Immature natural killer cell (primary cell): Measurements from ENCODE around the gene NLRC5. TPM values are rescaled to one million over a fixed set of nuclear protein-coding genes. Genes with fewer than 3 reads are reported as not detected.
"Not testable (repeated sequence)": the region's sequence is repeated elsewhere in the genome, so short reads cannot be mapped to it uniquely, and the experiment has no call there.

Experiments
- DNase-seq, 3 donors: peaks; one replicate each; pipeline ENCODE4 v3.0.0; 2022; ENCODE audit warnings: mixed read lengths in 1 of 3
- H3K27ac Mint-ChIP-seq, 6 donors: one replicate each; pipeline ENCODE4 v1.8.0; 2020; ENCODE audit warnings: mixed read lengths in 6 of 6, mild to moderate bottlenecking in 5 of 6, inconsistent platforms in 4 of 6, moderate library complexity in 3 of 6
- H3K27me3 Mint-ChIP-seq, 3 donors: one replicate each; pipeline ENCODE4 v1.8.0; 2020 to 2021; ENCODE audit warnings: low read depth in 3 of 3, mild to moderate bottlenecking in 3 of 3, mixed read lengths in 3 of 3, moderate library complexity in 3 of 3, inconsistent platforms in 1 of 3
- H3K36me3 Mint-ChIP-seq, 3 donors: one replicate each; pipeline ENCODE4 v1.8.0; 2020; ENCODE audit warnings: mixed read lengths in 3 of 3, inconsistent platforms in 2 of 3, mild to moderate bottlenecking in 2 of 3
- H3K4me1 Mint-ChIP-seq, 2 donors: one replicate each; pipeline ENCODE4 v1.8.0; 2020; ENCODE audit warnings: inconsistent platforms in 2 of 2, mild to moderate bottlenecking in 2 of 2, mixed read lengths in 2 of 2, moderate library complexity in 1 of 2
- H3K4me3 Mint-ChIP-seq, 5 donors: one replicate each; pipeline ENCODE4 v1.8.0; 2020; ENCODE audit warnings: mild to moderate bottlenecking in 5 of 5, mixed read lengths in 5 of 5, inconsistent platforms in 3 of 5, moderate library complexity in 3 of 5
- H3K9me3 Mint-ChIP-seq, 6 donors: one replicate each; pipeline ENCODE4 v1.8.0; 2020; ENCODE audit warnings: mild to moderate bottlenecking in 6 of 6, mixed read lengths in 6 of 6, inconsistent platforms in 4 of 6, moderate library complexity in 3 of 6
- polyA plus RNA-seq, 3 donors: library from polyadenylated mRNA; unstranded; fragments of 300-500 nt; fragmentation: Illumina TruSeq; gene quantifications; one replicate each; pipeline ENCODE4 v1.2.3, GENCODE V29; 2021

Gene NLRC5
- polyA plus RNA-seq, 3 donors from 2014 or later, result 18.2 to 151 (median 32.8) TPM

GRCh38 chr16:57003439-57004386 lies 14.4 kb downstream of the NLRC5 start:
- H3K9me3 Mint-ChIP-seq, result no peaks in the 10 kb centered on the region
- no peak for DNase-seq
- peak overlapping the region; percentile 76 to 96 (median 88) for H3K27ac Mint-ChIP-seq
- peaks cover 3 to 20% (median 9%) of the 10 kb centered on the region in 3 donors for H3K36me3 Mint-ChIP-seq
- H3K4me1 Mint-ChIP-seq, result peaks cover 79 to 96% of the 10 kb centered on the region in 2 donors
- H3K4me3 Mint-ChIP-seq, result peak overlapping the region; percentile 34 to 74 (median 46)
- peaks cover 0 to 4% (median 0%) of the 10 kb centered on the region in 3 donors for H3K27me3 Mint-ChIP-seq

- H3K27me3 Mint-ChIP-seq, result peaks cover 0 to 4% (median 0%) of the 10 kb centered on the region in 3 donors
- H3K36me3 Mint-ChIP-seq, result peaks cover 3 to 20% (median 9%) of the 10 kb centered on the region in 3 donors
- H3K9me3 Mint-ChIP-seq, result no peaks in the 10 kb centered on the region
- H3K4me3 Mint-ChIP-seq, result peak overlapping the region; percentile 23 to 74 (median 44)
- peaks cover 77 to 95% of the 10 kb centered on the region in 2 donors for H3K4me1 Mint-ChIP-seq
- DNase-seq, result no peak
- H3K27ac Mint-ChIP-seq, result peak overlapping the region; percentile 81 to 96 (median 88)
Measured at GRCh38 chr16:57004387-57005250, 15.3 kb downstream of the NLRC5 start.

- H3K9me3 Mint-ChIP-seq, DNase-seq, H3K27me3 Mint-ChIP-seq: not testable (repeated sequence)
- Mint-ChIP-seq H3K36me3 (peaks cover 5 to 24% (median 11%) of the 10 kb centered on the region in 3 donors), H3K4me3 (peak overlapping the region in 2 of 5 donors; percentile 47 to 60), H3K4me1 (peaks cover 74 to 95% of the 10 kb centered on the region in 2 donors), H3K27ac (peak overlapping the region in 5 of 6 donors; percentile 30 to 89 (median 73))
Measured at GRCh38 chr16:57005597-57005996, 16.2 kb downstream of the NLRC5 start.

GRCh38 chr16:57007050-57007449 lies 17.7 kb downstream of the NLRC5 start:
- H3K27ac Mint-ChIP-seq, result peak overlapping the region; percentile 44 to 85 (median 74)
- H3K4me3 Mint-ChIP-seq, result peak overlapping the region in 1 of 5 donors; percentile 10
- H3K36me3 Mint-ChIP-seq, result peaks cover 7 to 28% (median 13%) of the 10 kb centered on the region in 3 donors
- no peaks in the 10 kb centered on the region for H3K27me3 Mint-ChIP-seq
- no peak for DNase-seq
- H3K4me1 Mint-ChIP-seq, result peaks cover 70 to 92% of the 10 kb centered on the region in 2 donors
- H3K9me3 Mint-ChIP-seq, result no peaks in the 10 kb centered on the region

- H3K4me1 Mint-ChIP-seq, result peaks cover 71 to 92% of the 10 kb centered on the region in 2 donors
- peaks cover 7 to 32% (median 13%) of the 10 kb centered on the region in 3 donors for H3K36me3 Mint-ChIP-seq
- no peaks in the 10 kb centered on the region for H3K9me3 Mint-ChIP-seq
- no peaks in the 10 kb centered on the region for H3K27me3 Mint-ChIP-seq
- no peak overlapping the region for H3K4me3 Mint-ChIP-seq
- peak overlapping the region in 4 of 6 donors; percentile 32 to 78 (median 42) for H3K27ac Mint-ChIP-seq
- no peak for DNase-seq
Measured at GRCh38 chr16:57007530-57007929, 18.2 kb downstream of the NLRC5 start.

- H3K4me1 Mint-ChIP-seq, result peaks cover 72 to 92% of the 10 kb centered on the region in 2 donors
- H3K27ac Mint-ChIP-seq, result peak overlapping the region in 3 of 6 donors; percentile 59 to 84 (median 81)
- H3K4me3 Mint-ChIP-seq, result peak overlapping the region in 1 of 5 donors; percentile 33
- H3K36me3 Mint-ChIP-seq, result peaks cover 7 to 30% (median 13%) of the 10 kb centered on the region in 3 donors
- H3K27me3 Mint-ChIP-seq, result no peaks in the 10 kb centered on the region
- no peaks in the 10 kb centered on the region for H3K9me3 Mint-ChIP-seq
- no peak for DNase-seq
Measured at GRCh38 chr16:57008440-57008839, 19.1 kb downstream of the NLRC5 start.

- H3K4me3 Mint-ChIP-seq, result peak overlapping the region; percentile 6 to 60 (median 45)
- peaks cover 72 to 92% of the 10 kb centered on the region in 2 donors for H3K4me1 Mint-ChIP-seq
- peak overlapping the region; percentile 65 to 93 (median 82) for H3K27ac Mint-ChIP-seq
- H3K27me3 Mint-ChIP-seq, result no peaks in the 10 kb centered on the region
- H3K36me3 Mint-ChIP-seq, result peaks cover 4 to 20% (median 4%) of the 10 kb centered on the region in 3 donors
- DNase-seq, result no peak
- H3K9me3 Mint-ChIP-seq, result no peaks in the 10 kb centered on the region
Measured at GRCh38 chr16:57009643-57010170, 20.4 kb downstream of the NLRC5 start.

- H3K27ac Mint-ChIP-seq, result peak overlapping the region; percentile 60 to 96 (median 81)
- peaks cover 7 to 23% (median 13%) of the 10 kb centered on the region in 3 donors for H3K36me3 Mint-ChIP-seq
- no peaks in the 10 kb centered on the region for H3K9me3 Mint-ChIP-seq
- peaks cover 71 to 90% of the 10 kb centered on the region in 2 donors for H3K4me1 Mint-ChIP-seq
- H3K27me3 Mint-ChIP-seq, result peaks cover 0 to 1% (median 0%) of the 10 kb centered on the region in 3 donors
- H3K4me3 Mint-ChIP-seq, result peak overlapping the region in 3 of 5 donors; percentile 27 to 44 (median 39)
- DNase-seq, result no peak
Measured at GRCh38 chr16:57012353-57012752, 23.0 kb downstream of the NLRC5 start.

GRCh38 chr16:57013229-57013628 lies 23.9 kb downstream of the NLRC5 start:
- Mint-ChIP-seq H3K27ac (peak overlapping the region; percentile 90 to 97 (median 96)), H3K4me1 (peaks cover 74 to 91% of the 10 kb centered on the region in 2 donors), H3K36me3 (peaks cover 10 to 32% (median 20%) of the 10 kb centered on the region in 3 donors), H3K27me3 (peaks cover 0 to 1% (median 0%) of the 10 kb centered on the region in 3 donors), H3K4me3 (peak overlapping the region; percentile 27 to 84 (median 76)), H3K9me3 (no peaks in the 10 kb centered on the region)
- DNase-seq, result no peak

GRCh38 chr16:57013902-57014301 lies 24.5 kb downstream of the NLRC5 start:
- Mint-ChIP-seq H3K9me3 (no peaks in the 10 kb centered on the region), H3K4me3 (peak overlapping the region; percentile 63 to 84 (median 76)), H3K27ac (peak overlapping the region; percentile 90 to 97 (median 96)), H3K36me3 (peaks cover 13 to 39% (median 25%) of the 10 kb centered on the region in 3 donors), H3K4me1 (peaks cover 77 to 90% of the 10 kb centered on the region in 2 donors), H3K27me3 (peaks cover 0 to 1% (median 0%) of the 10 kb centered on the region in 3 donors)
- DNase-seq, result no peak

GRCh38 chr16:57016301-57016700 lies 26.9 kb downstream of the NLRC5 start:
- peaks cover 68 to 84% of the 10 kb centered on the region in 2 donors for H3K4me1 Mint-ChIP-seq
- H3K36me3 Mint-ChIP-seq, result peaks cover 21 to 56% (median 34%) of the 10 kb centered on the region in 3 donors

GRCh38 chr16:57016831-57017230 lies 27.5 kb downstream of the NLRC5 start:
- Mint-ChIP-seq H3K9me3 (no peaks in the 10 kb centered on the region), H3K36me3 (peaks cover 26 to 59% (median 39%) of the 10 kb centered on the region in 3 donors), H3K27ac (peak overlapping the region; percentile 88 to 96 (median 91)), H3K27me3 (peaks cover 2 to 5% (median 2%) of the 10 kb centered on the region in 3 donors), H3K4me1 (peaks cover 68 to 84% of the 10 kb centered on the region in 2 donors), H3K4me3 (no peak overlapping the region)
- DNase-seq, result no peak

More at GRCh38 chr16:57016301-57016700, 26.9 kb downstream of the NLRC5 start:
- peak overlapping the region; percentile 88 to 96 (median 91) for H3K27ac Mint-ChIP-seq
- H3K4me3 Mint-ChIP-seq, result peak overlapping the region in 2 of 5 donors; percentile 0 to 54
- no peak for DNase-seq
- peaks cover 0 to 3% (median 2%) of the 10 kb centered on the region in 3 donors for H3K27me3 Mint-ChIP-seq
- H3K9me3 Mint-ChIP-seq, result no peaks in the 10 kb centered on the region

GRCh38 chr16:57017251-57017650 lies 27.9 kb downstream of the NLRC5 start:
- H3K27me3 Mint-ChIP-seq, result peaks cover 2 to 5% (median 2%) of the 10 kb centered on the region in 3 donors
- DNase-seq, result no peak
- H3K4me3 Mint-ChIP-seq, result no peak overlapping the region
- peaks cover 68 to 84% of the 10 kb centered on the region in 2 donors for H3K4me1 Mint-ChIP-seq
- peaks cover 27 to 59% (median 39%) of the 10 kb centered on the region in 3 donors for H3K36me3 Mint-ChIP-seq
- peak overlapping the region; percentile 44 to 96 (median 91) for H3K27ac Mint-ChIP-seq
- no peaks in the 10 kb centered on the region for H3K9me3 Mint-ChIP-seq
